OCI-LY1 (cell line): Measurements from ENCODE around the gene TEX14.

Source experiments
- H2AFZ ChIP-seq: fragments of 200-600 bp; sonication (generic), shearing (Covaris generic); 2 replicates; pipeline ENCODE4 v1.6.0; 2014; ENCODE audit warnings: antibody characterized with exemption, mild to moderate bottlenecking, low read length
- H3F3A ChIP-seq: fragments of 200-600 bp; sonication (generic), shearing (Covaris generic); 2 replicates; pipeline ENCODE4 v1.6.0; 2014; ENCODE audit warnings: mild to moderate bottlenecking, antibody characterized with exemption, low read length, moderate library complexity; ENCODE audit not compliant: insufficient read depth
- H3K27ac ChIP-seq: fragments of 200-600 bp; sonication (generic); 2 replicates; pipeline ENCODE4 v1.5.1; 2014; ENCODE audit warnings: low read length, mixed run types, mild to moderate bottlenecking, low read depth; ENCODE audit not compliant: poor library complexity, severe bottlenecking
- H3K27me3 ChIP-seq: fragments of 200-600 bp; sonication (generic); 2 replicates; pipeline ENCODE4 v1.6.0; 2014; ENCODE audit warnings: antibody characterized with exemption, mild to moderate bottlenecking, low read length, moderate library complexity; ENCODE audit not compliant: insufficient read depth
- H3K36me3 ChIP-seq: fragments of 200-600 bp; sonication (generic); 2 replicates; pipeline ENCODE4 v1.6.1; 2014; ENCODE audit warnings: mild to moderate bottlenecking, antibody characterized with exemption, low read length, moderate library complexity, mixed read lengths; ENCODE audit not compliant: insufficient read depth
- H3K4me1 ChIP-seq: fragments of 200-600 bp; sonication (generic); 2 replicates; pipeline ENCODE4 v1.5.1; 2014; ENCODE audit warnings: mild to moderate bottlenecking, low read length, moderate library complexity; ENCODE audit not compliant: insufficient read depth, severe bottlenecking
- H3K4me2 ChIP-seq: fragments of 200-600 bp; sonication (generic), shearing (Covaris generic); 2 replicates; pipeline ENCODE4 v1.6.1; 2014; ENCODE audit warnings: low read length
- H3K4me3 ChIP-seq: fragments of 200-600 bp; sonication (generic); 2 replicates; pipeline ENCODE4 v1.5.1; 2014; ENCODE audit warnings: low read length, low read depth, mild to moderate bottlenecking, mixed read lengths; ENCODE audit not compliant: poor library complexity, severe bottlenecking
- H3K79me2 ChIP-seq: fragments of 200-600 bp; shearing (Covaris generic); 2 replicates; pipeline ENCODE4 v1.6.1; 2016; ENCODE audit warnings: mixed run types, low read length, mixed read lengths; ENCODE audit not compliant: insufficient read depth
- H3K9ac ChIP-seq: fragments of 200-600 bp; sonication (generic), shearing (Covaris generic); 2 replicates; pipeline ENCODE4 v1.6.1; 2014; ENCODE audit warnings: mild to moderate bottlenecking, low read length, mixed read lengths
- H3K9me2 ChIP-seq: fragments of 200-600 bp; sonication (generic), shearing (Covaris generic); 2 replicates; pipeline ENCODE4 v1.6.1; 2014; ENCODE audit warnings: low read depth, mild to moderate bottlenecking, low read length, mixed read lengths
- H3K9me3 ChIP-seq: fragments of 200-600 bp; shearing (Covaris generic); 2 replicates; pipeline ENCODE4 v1.6.1; 2014; ENCODE audit warnings: low read length, mixed read lengths
- H4K20me1 ChIP-seq: fragments of 200-600 bp; sonication (generic), shearing (Covaris generic); 2 replicates; pipeline ENCODE4 v1.6.0; 2016; ENCODE audit warnings: mild to moderate bottlenecking, low read length; ENCODE audit not compliant: insufficient read depth
- EZH2 ChIP-seq: fragments of 200-600 bp; sonication (generic), shearing (Covaris generic); IDR thresholded peaks from 2 replicates; pipeline ENCODE4 v1.8.0; 2017; ENCODE audit warnings: borderline replicate concordance, mixed run types, mild to moderate bottlenecking, antibody characterized with exemption, low read length, moderate library complexity, mixed read lengths
- TF ChIP-seq, protein P1 (sequence below): fragments of 200-600 bp; sonication (generic), shearing (Covaris generic); IDR thresholded peaks from 2 replicates; pipeline ENCODE4 v1.5.1; 2017; ENCODE audit warnings: mild to moderate bottlenecking, antibody characterized with exemption, low read length, moderate library complexity, mixed read lengths

Gene TEX14

DNA sequence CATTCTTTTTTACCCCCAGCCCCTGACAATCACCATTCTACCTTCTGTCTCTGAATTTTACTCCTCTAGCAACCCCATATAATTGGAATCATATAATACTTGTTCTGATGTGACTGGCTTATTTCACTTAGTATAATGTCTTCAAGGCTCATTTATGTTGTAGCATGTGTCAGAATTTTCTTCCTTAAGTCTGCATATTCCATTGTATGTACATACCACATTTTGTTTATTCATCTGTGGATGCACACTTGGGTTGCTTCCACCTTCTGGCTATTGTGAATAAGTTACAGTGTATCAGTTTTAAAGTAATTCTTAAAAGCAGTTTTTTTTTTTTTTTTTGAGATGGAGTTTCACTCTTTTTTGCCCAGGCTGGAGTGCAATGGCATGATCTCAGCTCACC lies 39.1 kb upstream of the TEX14 start:
- 0 out of 2 replicates have a peak, but pooled peaks cover 2% of the 10 kb centered on the region for H3F3A ChIP-seq
- no peak overlapping the region for H2AFZ ChIP-seq
- no peak overlapping the region for H3K9ac ChIP-seq
- no peaks in the 10 kb centered on the region for H3K79me2 ChIP-seq
- no peak overlapping the region for H3K4me2 ChIP-seq
- no peaks in the 10 kb centered on the region for H3K9me3 ChIP-seq
- H3K9me2 ChIP-seq: no peaks in the 10 kb centered on the region
- H3K4me3 ChIP-seq: no peak overlapping the region
- H3K27ac ChIP-seq: no peak overlapping the region
- H3K27me3 ChIP-seq: no peaks in the 10 kb centered on the region
- H4K20me1 ChIP-seq: no peaks in the 10 kb centered on the region
- no peaks in the 10 kb centered on the region for H3K4me1 ChIP-seq
- no peaks in the 10 kb centered on the region for H3K36me3 ChIP-seq
- TF ChIP-seq, protein P1, sequence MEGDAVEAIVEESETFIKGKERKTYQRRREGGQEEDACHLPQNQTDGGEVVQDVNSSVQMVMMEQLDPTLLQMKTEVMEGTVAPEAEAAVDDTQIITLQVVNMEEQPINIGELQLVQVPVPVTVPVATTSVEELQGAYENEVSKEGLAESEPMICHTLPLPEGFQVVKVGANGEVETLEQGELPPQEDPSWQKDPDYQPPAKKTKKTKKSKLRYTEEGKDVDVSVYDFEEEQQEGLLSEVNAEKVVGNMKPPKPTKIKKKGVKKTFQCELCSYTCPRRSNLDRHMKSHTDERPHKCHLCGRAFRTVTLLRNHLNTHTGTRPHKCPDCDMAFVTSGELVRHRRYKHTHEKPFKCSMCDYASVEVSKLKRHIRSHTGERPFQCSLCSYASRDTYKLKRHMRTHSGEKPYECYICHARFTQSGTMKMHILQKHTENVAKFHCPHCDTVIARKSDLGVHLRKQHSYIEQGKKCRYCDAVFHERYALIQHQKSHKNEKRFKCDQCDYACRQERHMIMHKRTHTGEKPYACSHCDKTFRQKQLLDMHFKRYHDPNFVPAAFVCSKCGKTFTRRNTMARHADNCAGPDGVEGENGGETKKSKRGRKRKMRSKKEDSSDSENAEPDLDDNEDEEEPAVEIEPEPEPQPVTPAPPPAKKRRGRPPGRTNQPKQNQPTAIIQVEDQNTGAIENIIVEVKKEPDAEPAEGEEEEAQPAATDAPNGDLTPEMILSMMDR: no peak
- TF ChIP-seq EZH2: no peak

DNA sequence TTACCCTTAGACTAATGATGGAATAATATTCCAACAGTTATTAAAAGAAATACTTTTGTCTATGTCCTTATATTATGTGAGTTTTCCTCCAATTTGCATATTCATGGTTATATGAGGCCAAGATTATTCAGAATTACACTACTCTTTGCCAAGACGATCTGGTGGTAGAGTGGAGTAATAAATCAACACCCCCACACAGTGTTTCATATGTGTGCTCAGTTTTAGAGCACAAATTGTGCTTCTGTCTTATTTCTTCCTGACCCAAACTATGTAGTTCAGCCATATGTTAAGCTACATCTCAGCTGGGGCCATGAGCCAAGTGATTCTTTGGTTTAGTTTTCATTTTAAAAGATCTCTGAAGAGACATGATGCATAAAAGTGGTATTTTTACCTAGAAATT lies 37.0 kb upstream of the TEX14 start:
- Histone ChIP-seq H3K9me2 (no peaks in the 10 kb centered on the region), H3K4me1 (no peaks in the 10 kb centered on the region), H3K36me3 (peaks cover 18% of the 10 kb centered on the region; the same call in 1 of the 2 replicates)

DNA sequence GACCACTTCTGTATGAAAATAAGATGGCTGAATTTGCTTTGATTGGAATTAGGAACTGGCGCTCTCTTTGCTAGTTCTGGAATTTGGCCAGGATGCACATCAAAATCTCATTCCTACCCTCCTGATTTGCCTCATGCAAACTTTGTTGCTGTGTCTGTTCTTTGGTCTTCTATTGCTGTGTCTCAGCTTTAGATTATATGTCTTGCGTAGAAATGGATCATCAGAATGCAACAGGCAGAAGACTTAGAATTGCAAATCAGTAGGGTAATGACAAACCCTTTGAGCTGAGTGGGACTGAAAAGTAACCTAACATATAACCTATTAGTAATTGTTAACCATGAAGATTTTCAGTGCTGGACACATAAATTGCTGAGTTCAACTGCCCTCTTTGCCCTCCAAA lies 30.9 kb upstream of the TEX14 start:
- Histone ChIP-seq H2AFZ (no peak overlapping the region), H3K4me1 (no peaks in the 10 kb centered on the region), H3F3A (no peaks in the 10 kb centered on the region), H3K9ac (no peak overlapping the region), H3K4me2 (no peak overlapping the region), H3K4me3 (no peak overlapping the region), H3K9me3 (no peaks in the 10 kb centered on the region), H4K20me1 (no peaks in the 10 kb centered on the region), H3K36me3 (peaks cover 41% of the 10 kb centered on the region; the same call in 1 of the 2 replicates), H3K27ac (no peak overlapping the region), H3K9me2 (no peaks in the 10 kb centered on the region), H3K27me3 (no peaks in the 10 kb centered on the region), H3K79me2 (no peaks in the 10 kb centered on the region)
- TF ChIP-seq, protein P1: no peak
- TF ChIP-seq EZH2: no peak

More for the DNA sequence above, 37.0 kb upstream of the TEX14 start:
- TF ChIP-seq EZH2: no peak
- TF ChIP-seq, protein P1: no peak
- H3K4me3 ChIP-seq: no peak overlapping the region
- no peaks in the 10 kb centered on the region for H3K27me3 ChIP-seq
- H3K79me2 ChIP-seq: no peaks in the 10 kb centered on the region
- no peak overlapping the region for H3K27ac ChIP-seq
- H3K4me2 ChIP-seq: no peak overlapping the region
- no peaks in the 10 kb centered on the region for H3K9me3 ChIP-seq
- H4K20me1 ChIP-seq: no peaks in the 10 kb centered on the region
- H2AFZ ChIP-seq: no peak overlapping the region
- no peak overlapping the region for H3K9ac ChIP-seq
- H3F3A ChIP-seq: 0 out of 2 replicates have a peak, but pooled peaks cover 2% of the 10 kb centered on the region
